HG03064 (cell line): ENCODE results near the gene KRAS.

Experiments used
- ATAC-seq: cut with Tn5 transposase; IDR thresholded peaks from one replicate; pipeline ENCODE4 v1.9.1; 2021; ENCODE audit warnings: low read depth; ENCODE audit not compliant: unreplicated experiment

Gene KRAS

DNA sequence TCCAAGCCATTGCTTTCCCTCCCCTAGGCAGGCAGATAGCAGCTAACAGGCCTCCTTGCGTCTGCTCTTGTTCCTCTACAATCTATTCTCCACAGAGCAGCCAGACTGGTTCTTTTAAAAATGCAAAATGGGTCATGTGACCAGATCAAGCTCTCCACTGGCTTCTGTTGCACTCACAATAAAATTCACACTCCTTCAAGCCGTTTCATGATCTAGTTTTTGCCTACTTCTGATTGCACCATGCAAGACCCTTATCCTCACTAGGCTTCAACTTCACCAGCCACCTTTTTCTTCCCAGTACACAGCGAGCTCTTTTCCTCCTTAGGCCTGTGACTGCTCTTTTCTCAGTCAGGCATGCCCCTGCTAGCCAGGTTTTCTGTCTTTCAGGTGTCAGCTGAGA is 6.1 kb upstream of the KRAS start:
- ATAC-seq: no peak

DNA sequence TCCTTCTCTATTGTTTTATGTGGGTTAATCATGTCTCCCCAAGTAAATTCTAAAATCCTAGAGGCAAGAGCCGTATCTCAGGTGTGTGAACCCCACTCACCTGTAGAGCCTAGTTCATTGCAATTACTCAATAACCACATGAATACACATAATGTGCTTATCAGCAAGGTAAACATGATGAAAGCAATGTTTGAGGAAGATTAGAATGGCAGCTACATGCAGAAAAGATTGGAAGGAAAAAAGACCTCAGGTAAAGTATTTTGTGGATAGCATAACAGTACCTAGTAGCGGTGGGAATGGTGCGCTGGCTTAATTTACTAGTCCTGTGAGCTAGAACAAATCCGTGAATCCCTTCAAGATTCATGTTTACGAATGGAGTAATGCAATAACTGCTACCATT is 5.3 kb upstream of the KRAS start:
- no peak for ATAC-seq

DNA sequence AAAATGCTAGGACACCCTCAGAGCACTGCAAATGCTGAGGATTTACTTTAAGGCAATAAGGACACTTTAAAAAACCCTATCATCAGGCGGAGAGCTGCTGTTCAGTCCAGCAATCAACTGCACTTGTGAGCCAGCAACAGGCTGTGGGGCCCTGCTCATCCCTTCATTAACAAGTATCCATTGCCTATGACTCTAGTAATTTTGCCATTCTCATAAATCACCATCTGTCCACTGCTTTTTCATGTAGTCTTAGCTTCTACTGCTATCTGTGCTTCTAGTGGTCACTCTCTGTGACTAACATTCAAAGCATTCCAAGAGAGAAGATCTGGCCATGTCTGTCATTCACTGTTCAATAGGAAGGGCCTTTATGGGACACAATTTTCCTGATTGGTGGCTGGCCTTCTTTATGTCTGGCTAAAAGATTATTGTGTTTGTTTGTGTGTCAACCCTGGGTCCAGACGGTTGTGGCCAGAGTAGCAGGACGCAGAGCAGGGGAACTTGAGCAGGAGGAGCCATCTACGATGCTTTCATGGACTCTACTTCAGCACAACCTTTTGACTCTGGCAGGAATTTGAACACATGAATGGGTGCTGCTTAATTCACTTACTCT is 3.6 kb upstream of the KRAS start:
- no peak for ATAC-seq

DNA sequence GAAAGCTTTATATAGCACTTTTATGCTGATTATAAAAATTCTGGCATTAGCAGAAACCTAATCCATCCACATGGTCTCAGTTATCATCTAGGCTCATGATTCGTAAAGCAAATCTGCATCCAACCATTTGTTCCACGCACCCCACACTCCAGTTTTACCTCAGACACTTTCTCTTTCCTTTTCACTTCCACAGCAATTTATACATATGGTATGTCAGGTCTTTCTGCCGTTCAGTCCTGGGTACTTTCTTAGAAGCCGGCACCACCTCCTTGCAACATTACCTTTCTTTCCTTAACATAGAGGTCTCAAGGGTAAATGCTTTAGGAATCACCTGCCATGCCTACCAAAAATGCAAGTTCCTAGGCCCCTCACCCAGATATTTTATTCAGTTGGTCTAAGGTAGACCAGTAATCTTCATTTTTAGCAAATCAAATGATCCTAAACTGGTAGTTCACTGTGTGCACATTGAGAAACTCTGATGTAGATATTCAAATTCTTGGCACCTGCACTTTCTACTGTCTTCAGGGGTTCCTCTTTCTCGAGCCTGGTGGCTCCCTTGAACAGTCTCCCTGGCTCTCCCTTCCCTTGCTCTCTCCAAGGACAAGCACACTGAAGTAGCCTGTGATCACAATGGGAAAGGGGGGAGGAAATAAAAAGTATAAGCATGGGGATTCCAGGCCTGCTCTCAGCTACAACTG is 2.8 kb upstream of the KRAS start:
- no peak for ATAC-seq

DNA sequence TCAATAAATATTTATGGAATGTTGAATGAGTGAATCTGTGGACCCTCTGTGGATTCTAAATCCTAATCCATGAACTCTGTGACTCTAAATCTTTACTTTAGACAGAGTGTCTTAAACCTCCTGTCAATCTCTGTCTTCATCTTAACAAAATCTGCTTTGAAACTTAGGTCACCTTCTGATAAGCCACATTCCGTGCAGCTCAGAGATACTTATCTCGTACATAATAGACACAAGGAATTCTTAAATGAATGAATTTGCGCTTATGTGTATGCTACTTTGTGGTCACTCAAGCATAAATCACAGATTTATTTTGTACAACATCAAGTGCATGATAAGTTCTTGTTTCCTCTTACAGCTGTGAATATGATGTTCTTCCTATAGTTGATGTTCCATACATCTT is 2.2 kb upstream of the KRAS start:
- no peak for ATAC-seq

DNA sequence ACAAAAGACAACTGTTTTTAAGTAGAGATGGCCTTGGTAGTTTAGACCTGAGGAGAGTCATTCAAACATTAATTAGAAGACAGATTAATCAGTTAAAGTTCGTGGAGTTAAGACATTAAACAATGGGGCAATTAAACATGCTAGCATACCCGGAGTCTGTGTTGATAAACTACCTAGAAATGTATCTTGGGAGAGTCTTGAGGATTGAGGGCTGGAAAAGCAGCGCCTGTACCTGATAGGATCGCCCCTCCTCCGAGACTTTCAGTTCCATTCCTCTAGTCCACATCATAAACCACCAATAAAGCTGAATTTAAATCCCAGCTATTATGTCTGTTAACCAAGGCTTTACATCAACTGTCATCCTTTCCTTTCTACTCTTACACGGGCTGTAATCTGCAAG is 1.0 kb upstream of the KRAS start:
- ATAC-seq: no peak

DNA sequence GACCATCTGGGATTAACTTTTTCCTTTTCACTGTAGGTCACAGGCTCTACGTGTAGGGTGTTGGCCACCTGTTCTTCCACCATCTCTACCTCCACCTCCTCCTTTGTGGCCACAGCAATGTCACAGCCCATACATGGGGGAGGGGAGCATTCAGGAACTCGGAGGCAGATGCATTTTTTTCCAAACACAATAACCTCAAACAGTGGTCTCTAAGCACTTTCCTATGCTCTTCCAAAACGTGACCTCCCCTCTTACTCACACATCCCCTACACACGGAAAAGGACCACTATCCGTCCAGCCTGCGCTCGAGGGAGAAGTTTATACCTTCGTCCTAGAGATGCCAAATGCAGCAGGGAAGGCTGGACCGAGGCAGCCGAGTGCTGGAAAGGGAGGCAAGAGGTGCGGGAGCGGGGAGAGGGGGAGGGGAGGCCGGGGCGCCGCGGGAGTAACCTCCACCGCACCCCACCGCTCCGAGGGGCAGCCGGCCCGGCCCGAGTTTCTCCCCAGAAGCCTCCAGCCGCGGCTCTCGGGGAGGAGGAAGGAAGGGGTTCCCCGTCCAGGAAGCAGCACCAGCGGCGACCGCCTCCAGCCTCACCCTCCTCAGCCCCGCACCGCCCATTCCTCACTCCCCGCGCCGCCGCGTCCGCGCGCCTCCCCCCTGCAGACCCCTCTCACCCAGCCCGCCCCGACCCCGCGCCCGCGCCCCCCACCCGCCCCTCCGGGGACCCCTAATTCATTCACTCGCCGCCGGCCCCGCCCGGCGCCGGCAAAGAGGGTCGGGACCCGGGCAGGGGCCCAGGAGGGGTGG is 594 bp downstream of the KRAS start:
- ATAC-seq: peak; percentile 30

DNA sequence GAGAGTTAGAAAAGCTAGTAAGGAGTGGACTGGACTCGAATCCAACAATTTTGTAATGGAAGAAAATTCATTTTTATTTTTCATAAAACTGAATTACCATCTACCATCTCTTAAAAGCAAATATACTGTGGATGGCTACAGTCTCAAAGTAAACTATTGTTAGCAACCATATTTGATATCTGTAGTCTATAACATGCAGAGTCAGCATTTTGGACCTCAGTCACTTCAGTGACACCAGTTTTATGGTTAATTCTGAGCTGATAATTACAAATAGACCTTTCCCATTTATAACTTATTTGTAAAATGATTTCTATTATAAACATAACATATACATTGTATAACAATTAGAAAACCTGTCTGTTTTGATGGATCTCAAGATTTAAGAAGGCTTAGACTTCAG is 2.0 kb downstream of the KRAS start:
- ATAC-seq: no peak

DNA sequence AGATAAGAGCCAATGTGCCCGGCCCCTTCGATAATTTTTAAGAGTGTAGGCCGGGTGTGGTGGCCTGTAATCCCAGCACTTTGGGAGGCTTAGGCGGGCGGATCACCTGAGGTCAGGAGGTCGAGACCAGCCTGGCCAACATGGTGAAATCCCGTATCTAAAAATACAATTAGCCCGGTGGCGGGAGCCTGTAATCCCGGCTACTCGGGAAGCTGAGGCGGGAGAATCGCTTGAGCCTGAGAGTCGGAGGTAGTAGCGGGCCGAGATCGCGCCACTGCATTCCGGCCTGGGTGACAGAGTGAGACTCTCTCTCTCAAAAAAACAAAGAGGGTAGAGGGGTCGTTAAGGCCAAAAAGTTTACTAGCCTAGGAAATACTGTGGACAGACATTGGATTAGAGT is 2.6 kb downstream of the KRAS start:
- ATAC-seq: no peak

DNA sequence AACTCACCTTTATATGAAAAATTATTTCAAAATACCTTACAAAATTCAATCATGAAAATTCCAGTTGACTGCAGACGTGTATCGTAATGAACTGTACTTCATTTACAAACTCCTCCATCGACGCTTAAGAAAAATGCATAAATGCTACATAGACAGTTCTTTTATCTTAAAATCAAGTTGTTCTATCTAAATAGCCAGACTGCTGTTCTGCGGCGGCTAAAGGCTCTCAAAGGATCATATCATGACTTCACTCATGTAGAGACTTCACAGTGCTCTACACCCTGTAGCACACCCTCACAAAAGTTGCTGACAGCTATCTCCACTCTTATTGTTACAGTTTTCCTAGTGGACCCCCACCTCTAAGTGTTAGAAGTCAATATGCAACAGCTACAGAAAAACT is 5.2 kb downstream of the KRAS start:
- no peak for ATAC-seq

DNA sequence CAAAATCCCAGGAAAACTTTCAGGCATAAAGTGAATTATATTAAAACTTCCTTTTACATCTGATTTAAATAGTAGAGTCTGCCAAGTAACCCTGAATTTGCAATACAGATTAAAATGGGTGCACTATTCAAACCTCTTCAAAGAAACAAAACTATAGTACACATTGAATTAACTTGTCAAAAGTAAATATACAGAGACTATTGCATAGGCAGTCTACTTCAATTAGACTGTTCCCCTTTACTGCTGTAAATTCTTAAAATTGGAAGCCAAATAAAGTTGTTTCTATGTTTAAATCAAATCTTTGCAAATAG is 7.1 kb downstream of the KRAS start:
- ATAC-seq: no peak

DNA sequence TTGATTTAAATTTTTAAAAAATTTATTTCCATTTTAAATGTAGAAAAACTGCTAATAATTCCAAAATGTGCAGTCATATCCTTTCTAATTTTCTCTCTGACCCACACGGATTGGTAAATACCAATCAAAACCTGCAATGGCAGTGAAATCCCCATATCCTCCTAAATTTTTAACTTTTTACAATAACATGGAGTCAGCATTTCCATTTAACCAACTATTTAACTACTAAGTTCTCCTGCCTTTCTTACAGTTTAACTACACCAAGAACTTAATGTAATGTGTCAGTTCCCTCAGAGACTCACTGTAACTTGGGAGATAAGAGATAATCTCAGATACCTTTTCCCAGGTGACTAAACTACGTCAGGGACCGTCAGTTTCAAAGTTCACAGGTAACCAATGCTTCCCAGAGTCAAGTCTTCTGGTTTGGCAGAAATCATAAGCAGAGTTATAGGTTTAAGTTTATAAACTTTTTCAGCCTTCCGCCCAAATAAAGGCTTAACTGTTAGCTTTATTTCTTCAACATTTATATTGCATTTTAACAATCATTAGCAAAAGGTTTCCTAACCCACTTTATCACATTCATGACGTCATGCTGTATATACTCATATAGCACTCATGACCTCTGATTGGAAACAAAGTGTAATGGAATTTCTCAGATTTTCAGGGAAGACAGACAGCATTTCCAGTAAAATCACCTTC is 7.6 kb downstream of the KRAS start:
- ATAC-seq: no peak

DNA sequence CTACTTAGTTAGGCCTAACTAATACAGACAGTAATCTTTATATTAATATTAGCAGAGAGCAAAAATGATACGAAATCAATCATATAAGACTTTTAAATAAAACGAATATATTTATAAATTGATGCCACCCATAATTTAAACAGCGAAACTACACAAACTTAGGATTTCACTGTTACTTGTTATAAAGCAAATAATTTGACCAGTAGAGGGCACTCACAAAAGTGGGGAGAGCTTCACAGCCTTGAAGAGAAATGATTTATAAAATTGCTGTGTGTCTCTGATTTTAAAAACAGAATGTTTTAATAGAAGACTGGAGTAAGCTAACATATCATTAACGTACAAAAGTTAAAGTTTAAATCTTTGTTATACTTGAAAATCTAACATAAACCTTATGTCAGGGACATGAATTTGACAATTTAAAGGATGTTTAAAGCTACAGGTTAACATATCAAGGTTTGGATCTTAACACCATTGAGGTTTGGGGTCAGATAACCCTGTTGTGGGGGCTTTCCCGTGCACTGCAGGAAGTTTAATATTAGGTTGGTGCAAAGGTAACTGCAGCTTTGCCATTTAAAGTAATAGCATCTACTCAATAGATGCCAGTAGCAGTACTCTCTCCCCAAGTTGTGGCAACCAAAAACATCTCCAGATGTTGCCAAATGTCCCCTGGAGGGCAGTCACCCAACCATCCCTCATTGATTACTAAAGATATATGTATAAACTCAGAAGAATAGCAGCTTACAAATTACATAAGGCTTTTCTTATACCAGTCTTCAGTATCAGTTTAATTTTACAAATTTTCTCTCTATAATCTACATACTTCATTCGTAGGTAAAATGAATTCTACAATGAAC is 9.3 kb downstream of the KRAS start:
- no peak for ATAC-seq

DNA sequence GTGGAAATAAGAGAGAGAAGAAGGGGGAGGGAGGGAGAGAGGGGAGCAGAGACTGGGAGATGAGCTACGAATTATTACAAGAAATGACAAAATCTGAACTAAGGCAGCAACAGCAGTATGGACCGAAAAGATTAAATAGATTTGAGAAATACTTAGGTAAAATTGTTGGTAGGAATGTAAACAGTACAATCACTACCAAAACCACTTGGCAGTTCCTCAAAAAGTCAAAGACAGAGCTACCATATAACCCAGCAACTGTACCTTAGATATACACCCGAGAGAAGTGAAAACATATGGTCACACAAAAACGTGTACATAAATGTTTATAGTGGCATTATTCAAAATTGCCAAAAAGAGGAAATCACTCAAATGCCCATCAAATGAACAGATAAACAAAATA is 14.1 kb downstream of the KRAS start:
- no peak for ATAC-seq

DNA sequence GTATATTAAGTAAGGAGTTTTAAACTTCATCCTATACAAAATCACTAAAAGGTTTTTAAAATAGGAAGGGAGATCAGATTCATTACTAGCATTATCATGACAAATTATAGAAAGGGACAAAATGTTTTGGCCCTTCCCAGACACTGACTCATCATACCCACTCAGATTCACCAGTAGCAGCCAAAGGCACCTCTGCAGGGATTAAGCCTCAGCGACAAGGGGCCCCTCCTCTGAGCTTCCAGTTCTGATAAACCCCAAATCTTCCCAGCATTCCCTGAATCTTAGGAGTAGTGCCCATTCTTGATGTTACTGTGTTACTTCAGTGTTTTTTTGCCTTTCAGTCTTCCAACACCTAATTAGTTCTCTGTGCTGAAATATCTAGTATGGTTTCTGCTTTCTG is 14.5 kb downstream of the KRAS start:
- no peak for ATAC-seq

DNA sequence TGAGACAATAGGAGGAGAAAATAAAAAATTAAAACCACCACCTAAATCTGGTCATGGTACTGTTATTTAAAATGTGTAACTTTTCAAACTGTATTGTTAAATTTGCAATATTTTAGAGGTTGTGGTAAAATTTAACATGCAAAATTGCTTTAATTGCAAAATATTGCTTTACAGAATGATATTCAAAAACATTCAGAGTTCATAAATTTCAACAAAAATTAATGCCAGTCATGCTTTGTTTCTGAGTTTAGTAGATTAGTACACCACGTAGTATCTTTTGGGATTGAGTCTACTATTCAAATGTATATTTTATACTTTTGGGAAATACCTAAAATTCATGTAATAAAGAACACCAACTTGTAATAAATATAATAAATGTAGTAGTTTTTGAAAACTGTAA is 37.4 kb downstream of the KRAS start:
- ATAC-seq: no peak

DNA sequence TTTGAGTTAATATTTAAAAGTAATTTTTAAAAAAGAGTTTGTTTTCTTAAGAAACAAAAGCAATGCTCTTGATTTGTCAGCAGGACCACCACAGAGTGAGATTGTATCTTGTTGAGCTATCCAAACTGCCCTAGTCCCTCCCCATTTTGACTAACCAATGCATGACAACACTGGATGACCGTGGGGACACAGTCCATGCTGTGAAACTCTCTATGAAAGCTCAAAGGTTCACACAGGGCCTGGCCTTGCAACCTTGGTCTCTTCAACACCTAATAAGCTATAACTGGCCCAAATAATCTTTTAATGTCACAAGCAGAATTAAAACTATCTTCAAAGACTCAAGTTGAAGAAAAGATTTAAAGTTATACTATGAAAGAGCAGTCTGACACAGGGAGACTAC is 42.2 kb downstream of the KRAS start:
- no peak for ATAC-seq

DNA sequence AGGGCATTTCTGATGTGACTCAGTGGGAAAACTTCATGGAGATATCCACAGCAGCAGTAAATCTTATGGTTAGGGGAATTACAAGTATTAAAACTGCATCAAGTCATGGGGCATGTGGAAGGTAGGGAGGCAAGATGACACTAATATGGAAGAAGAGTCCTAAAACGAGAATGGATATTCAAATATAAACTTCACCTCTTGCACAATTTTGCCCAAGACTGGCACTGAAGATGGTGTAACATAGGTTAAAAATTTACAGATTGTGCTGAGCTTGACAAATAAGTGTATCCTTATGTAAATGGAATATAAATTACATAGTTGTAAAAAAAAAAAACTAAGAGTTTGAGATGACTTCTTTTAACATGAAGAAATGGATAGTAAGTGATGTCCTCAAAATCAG is 42.9 kb downstream of the KRAS start:
- ATAC-seq: no peak

DNA sequence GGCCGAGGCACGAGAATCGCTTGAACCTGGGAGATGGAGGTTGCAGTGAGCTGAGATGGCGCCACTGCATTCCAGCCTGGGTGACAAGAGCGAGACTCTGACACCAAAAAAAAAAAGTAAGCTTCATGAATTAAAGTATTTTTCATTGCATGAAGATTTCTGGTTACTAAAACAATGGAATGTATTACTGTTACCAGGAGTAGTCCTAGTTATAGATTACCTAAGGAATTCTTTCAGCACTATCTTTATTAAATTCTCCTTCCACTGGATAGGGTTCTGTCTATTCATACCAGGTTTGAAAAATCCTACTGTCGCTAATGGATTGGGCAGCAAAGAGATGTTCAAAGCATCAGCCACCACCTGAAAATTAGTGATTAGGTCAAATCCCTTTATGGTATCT is 43.3 kb downstream of the KRAS start:
- ATAC-seq: no peak

DNA sequence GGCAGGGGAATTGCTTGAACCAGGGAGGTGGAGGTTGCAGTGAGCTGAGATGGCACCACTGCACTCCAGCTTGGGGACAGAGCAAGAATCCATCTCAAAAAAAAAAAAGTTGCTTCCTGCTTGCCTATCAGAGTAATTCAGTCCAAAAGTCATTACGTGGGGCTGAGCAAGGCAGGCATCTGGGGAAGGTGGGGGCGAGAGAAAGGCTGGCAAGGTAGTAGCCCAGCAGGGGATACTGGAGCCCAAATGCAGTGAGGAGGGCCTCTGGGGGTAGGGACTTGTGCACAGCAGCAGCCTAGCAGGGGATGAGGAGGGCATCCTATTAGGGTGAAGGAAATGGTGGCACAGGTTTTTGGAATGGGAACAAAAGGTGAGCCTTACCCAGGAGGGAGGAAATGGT is 48.6 kb downstream of the KRAS start:
- no peak for ATAC-seq

DNA sequence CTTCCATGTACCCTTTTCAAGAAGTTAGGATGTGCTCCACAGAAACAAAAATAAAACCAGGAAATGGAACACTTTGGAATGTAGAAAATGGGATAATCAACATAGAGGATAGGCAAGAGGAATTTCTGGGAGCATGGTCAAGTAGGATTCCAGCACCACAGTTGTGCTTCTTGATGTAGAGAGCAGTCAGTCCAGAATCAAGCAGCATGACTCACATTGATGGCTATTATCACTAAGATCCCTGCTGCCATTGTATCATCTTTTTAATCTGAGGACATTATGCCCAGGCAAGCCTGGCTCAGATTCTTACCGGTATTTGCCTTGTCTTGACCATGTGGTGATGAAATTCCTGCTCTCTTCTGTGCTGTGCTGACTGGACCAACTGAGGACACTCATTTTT is 50.0 kb downstream of the KRAS start:
- no peak for ATAC-seq
